DND-41 (cell line): ENCODE measurements around the gene SLC17A7.

Source experiments
- ATAC-seq: fragments of 200-7000 bp; cut with Tn5 transposase; 3 replicates; pipeline ENCODE4 v1.9.1; 2021; ENCODE audit warnings: low read depth; ENCODE audit not compliant: insufficient read depth
- DNase-seq: peaks from one replicate; pipeline ENCODE4 v3.0.0-alpha.2; 2020
- H2AFZ ChIP-seq: 2 replicates; pipeline ENCODE4 v1.6.0; 2012; ENCODE audit warnings: low read depth, low read length
- H3K27ac ChIP-seq: 2 replicates; pipeline ENCODE4 v1.5.1; 2012; ENCODE audit warnings: low read length, inconsistent platforms
- H3K27me3 ChIP-seq: fragments of 200-600 bp; sonication (generic); 2 replicates; pipeline ENCODE4 v1.6.0; 2012; ENCODE audit warnings: low read length, mild to moderate bottlenecking, inconsistent platforms; ENCODE audit not compliant: insufficient read depth, poor library complexity
- H3K36me3 ChIP-seq: 2 replicates; pipeline ENCODE4 v1.5.1; 2012; ENCODE audit warnings: low read length, inconsistent platforms; ENCODE audit not compliant: insufficient read depth
- H3K4me1 ChIP-seq: 2 replicates; pipeline ENCODE4 v1.5.1; 2012; ENCODE audit warnings: mild to moderate bottlenecking, low read length; ENCODE audit not compliant: insufficient read depth
- H3K4me2 ChIP-seq: 2 replicates; pipeline ENCODE4 v1.6.0; 2012; ENCODE audit warnings: mild to moderate bottlenecking, moderate library complexity, low read length, inconsistent platforms; ENCODE audit not compliant: insufficient read depth
- H3K4me3 ChIP-seq, 2 experiments: fragments of 200-600 bp in 1 of 2; shearing (Covaris generic) in 1 of 2; 2 replicates each; pipeline ENCODE4 v1.5.1; 2012 to 2016; ENCODE audit warnings: inconsistent platforms in 2 of 2, low read length in 2 of 2, mild to moderate bottlenecking in 2 of 2, low read depth in 1 of 2, moderate library complexity in 1 of 2
- H3K79me2 ChIP-seq: 2 replicates; pipeline ENCODE4 v1.6.0; 2012; ENCODE audit warnings: low read length, inconsistent platforms; ENCODE audit not compliant: insufficient read depth
- H3K9ac ChIP-seq: 2 replicates; pipeline ENCODE4 v1.6.0; 2012; ENCODE audit warnings: low read depth, mild to moderate bottlenecking, inconsistent platforms, low read length, moderate library complexity
- H3K9me3 ChIP-seq: 2 replicates; pipeline ENCODE4 v1.5.1; 2012; ENCODE audit warnings: low read length, moderate library complexity, mild to moderate bottlenecking, inconsistent platforms; ENCODE audit not compliant: insufficient read depth, severe bottlenecking
- H4K20me1 ChIP-seq: 2 replicates; pipeline ENCODE4 v1.6.0; 2012; ENCODE audit warnings: low read length; ENCODE audit not compliant: insufficient read depth
- CTCF ChIP-seq: IDR thresholded peaks from 2 replicates; pipeline ENCODE4 v1.5.1; 2012; ENCODE audit warnings: borderline replicate concordance, low read length, moderate library complexity, mild to moderate bottlenecking; ENCODE audit not compliant: poor library complexity, severe bottlenecking; ENCODE audit errors: extremely low read depth
- EZH2 ChIP-seq: IDR thresholded peaks from 3 replicates; pipeline ENCODE4 v1.6.1; 2012; ENCODE audit warnings: borderline replicate concordance, low read depth, mild to moderate bottlenecking, moderate library complexity, low read length, inconsistent platforms; ENCODE audit not compliant: severe bottlenecking

Gene SLC17A7

DNA sequence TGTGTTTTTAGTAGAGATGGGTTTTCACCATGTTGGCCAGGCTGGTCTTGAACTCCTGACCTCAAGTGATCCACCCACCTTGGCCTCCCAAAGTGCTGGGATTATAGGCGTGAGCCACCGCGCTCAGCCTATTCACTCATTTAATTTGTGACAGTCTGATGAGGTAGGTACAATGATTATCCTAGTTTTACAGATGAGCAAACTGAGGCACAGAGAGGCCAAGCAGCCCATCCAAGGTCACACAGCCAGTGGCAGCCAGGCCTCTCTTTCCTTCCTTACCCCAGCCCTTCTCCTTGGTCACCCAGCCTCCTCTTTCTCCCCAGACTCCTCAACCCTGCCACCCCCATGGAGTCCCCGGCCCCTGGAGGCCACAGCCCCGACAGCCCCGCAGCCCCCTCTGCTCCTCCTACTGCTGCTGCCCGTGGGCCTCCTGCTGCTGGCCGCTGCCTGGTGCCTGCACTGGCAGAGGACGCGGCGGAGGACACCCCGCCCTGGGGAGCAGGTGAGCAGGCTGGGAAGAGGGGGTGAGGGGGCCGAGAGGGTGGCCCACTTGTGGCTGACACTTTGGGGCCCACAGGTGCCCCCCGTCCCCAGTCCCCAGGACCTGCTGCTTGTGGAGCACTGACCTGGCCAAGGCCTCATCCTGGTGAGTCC is 38.8 kb upstream of the SLC17A7 start:
- H3K4me3 ChIP-seq, result no peak overlapping the region
- TF ChIP-seq EZH2 (no peak), CTCF (no peak)

DNA sequence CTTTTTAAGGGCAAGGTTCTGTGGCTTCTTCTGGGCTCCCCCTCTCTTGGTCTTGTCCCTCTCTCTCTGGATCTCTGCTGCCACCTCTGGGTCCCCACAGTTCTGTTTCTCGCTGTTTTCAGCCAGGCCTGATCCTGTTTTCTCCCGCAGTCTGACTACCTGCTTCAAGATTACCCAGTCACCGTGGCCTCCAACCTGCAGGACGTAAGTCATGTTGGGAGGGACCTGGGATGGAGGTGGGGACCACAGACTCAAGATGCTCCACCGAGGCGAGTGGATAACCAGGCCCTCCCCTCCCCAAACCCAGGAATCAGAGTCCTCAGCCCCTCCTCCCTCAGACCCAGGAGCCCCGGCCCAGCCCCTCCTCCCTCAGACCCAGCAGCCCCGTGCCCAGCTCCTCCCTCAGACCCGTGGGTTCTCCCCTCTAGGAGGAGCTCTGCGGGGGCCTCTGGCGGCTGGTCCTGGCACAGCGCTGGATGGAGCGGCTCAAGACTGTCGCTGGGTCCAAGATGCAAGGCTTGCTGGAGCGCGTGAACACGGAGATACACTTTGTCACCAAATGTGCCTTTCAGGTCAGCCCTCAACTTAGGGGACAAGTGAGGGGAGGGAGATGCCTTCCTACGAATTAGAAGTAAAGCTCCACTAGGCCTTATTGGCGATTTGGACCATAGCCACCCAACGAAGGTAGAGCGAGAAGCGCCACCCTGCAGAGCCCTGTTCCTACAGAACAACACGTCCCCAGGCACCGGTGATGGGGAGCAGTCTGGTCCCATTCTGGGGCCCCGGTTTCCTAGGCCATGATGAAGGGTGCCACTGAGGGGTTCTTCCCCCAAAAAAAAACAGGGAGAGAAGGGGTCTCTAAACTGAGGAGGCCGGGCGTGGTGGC is 34.9 kb upstream of the SLC17A7 start:
- Histone ChIP-seq H3K36me3 (no peaks in the 10 kb centered on the region), H3K27ac (peak overlapping the region; percentile 32), H3K79me2 (no peaks in the 10 kb centered on the region), H3K4me1 (peaks cover 30% of the 10 kb centered on the region), H3K9ac (no peak overlapping the region), H4K20me1 (no peaks in the 10 kb centered on the region), H3K4me3 (no peak overlapping the region), H3K4me2 (no peak overlapping the region), H2AFZ (no peak overlapping the region), H3K9me3 (no peaks in the 10 kb centered on the region), H3K27me3 (no peaks in the 10 kb centered on the region)
- DNase-seq (peak; percentile 47), ATAC-seq (no peak)
- TF ChIP-seq EZH2 (no peak), CTCF (peak; percentile 46)

More for the DNA sequence above, 38.8 kb upstream of the SLC17A7 start:
- no peak overlapping the region for H3K4me2 ChIP-seq
- no peak for DNase-seq
- H3K4me1 ChIP-seq, result peaks cover under 1% of the 10 kb centered on the region
- no peak overlapping the region for H3K9ac ChIP-seq
- H3K27me3 ChIP-seq, result no peaks in the 10 kb centered on the region
- no peak for ATAC-seq
- H3K79me2 ChIP-seq, result no peaks in the 10 kb centered on the region
- peak overlapping the region; percentile 16; the same call in 1 of the 2 replicates for H3K27ac ChIP-seq
- no peaks in the 10 kb centered on the region for H4K20me1 ChIP-seq
- H3K36me3 ChIP-seq, result no peaks in the 10 kb centered on the region
- H2AFZ ChIP-seq, result no peak overlapping the region
- no peaks in the 10 kb centered on the region for H3K9me3 ChIP-seq

DNA sequence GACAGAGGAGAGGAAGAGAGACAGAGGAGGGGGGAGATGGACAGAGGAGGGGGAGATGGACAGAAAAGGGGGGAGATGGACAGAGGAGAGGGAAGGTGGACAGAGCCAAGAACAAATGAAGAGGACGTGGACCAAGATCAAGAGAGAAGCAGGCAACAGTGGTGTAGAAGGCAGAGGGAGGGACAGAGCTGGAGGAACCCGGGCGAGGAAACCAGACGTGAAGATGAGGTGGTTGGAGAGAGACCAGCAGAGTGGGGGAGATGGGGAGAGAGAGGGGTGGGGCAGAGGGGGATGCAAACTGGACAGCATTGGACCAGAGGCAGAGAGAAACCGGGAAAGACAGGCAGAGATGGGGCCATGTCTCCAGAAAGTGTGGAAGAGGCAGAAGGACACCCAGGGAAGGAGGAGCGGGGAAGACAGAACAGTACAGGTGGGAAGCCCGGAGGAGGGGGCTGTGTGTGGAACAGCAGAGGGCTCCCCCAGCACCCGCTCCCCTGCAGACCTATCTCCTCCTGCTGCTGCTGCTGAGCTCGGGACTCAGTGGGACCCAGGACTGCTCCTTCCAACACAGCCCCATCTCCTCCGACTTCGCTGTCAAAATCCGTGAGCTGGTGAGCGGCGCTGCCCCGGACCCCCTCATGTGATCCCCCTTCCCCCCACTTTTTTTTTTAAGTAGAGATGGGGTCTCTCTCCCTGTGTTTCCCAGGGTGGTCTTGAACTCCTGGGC is 34.0 kb upstream of the SLC17A7 start:
- H3K4me2 ChIP-seq, result peak overlapping the region; percentile 98; the same call in 1 of the 2 replicates
- no peaks in the 10 kb centered on the region for H3K27me3 ChIP-seq
- no peaks in the 10 kb centered on the region for H4K20me1 ChIP-seq
- H3K4me3 ChIP-seq, result no peak overlapping the region
- H3K27ac ChIP-seq, result peak overlapping the region; percentile 78; the same call in 1 of the 2 replicates
- peaks cover 30% of the 10 kb centered on the region for H3K4me1 ChIP-seq
- 0 out of 2 replicates have a peak overlapping the region, but pooled peaks have one; percentile 80 for H3K9ac ChIP-seq
- ATAC-seq (no peak), DNase-seq (no peak)
- H3K9me3 ChIP-seq, result no peaks in the 10 kb centered on the region
- peaks cover 9% of the 10 kb centered on the region for H3K36me3 ChIP-seq
- no peak overlapping the region for H2AFZ ChIP-seq
- no peak for TF ChIP-seq CTCF
- TF ChIP-seq EZH2, result no peak
- no peaks in the 10 kb centered on the region for H3K79me2 ChIP-seq
